Breast epithelium (tissue), 4 donors: Measurements from ENCODE around the gene IQGAP2. TPM values are rescaled to one million over a fixed set of nuclear protein-coding genes. Genes with fewer than 3 reads are reported as not detected.

Experiments
- DNase-seq, 2 donors: peaks; one replicate each; pipeline ENCODE4 v3.0.0-alpha.2; 2019; ENCODE audit warnings: low spot score in 2 of 2
- H3K27ac ChIP-seq, 2 donors: fragments of 200-600 bp; sonication (generic) in 1 of 2; one replicate each; pipeline ENCODE4 v1.5.1; 2016 to 2019; ENCODE audit warnings: mild to moderate bottlenecking in 1 of 2
- H3K27me3 ChIP-seq, 2 donors: fragments of 200-600 bp; sonication (generic) in 1 of 2; one replicate each; pipeline versions ENCODE4 v1.5.1 to v1.6.0; 2017 to 2019; ENCODE audit warnings: control low read depth in 1 of 2, mild to moderate bottlenecking in 1 of 2
- H3K36me3 ChIP-seq: fragments of 200-600 bp; one replicate; pipeline ENCODE4 v1.5.1; 2019
- H3K4me1 ChIP-seq, 2 donors: fragments of 200-600 bp; sonication (generic); one replicate each; pipeline ENCODE4 v1.5.1; 2016 to 2019; ENCODE audit warnings: control low read depth in 1 of 2
- H3K4me3 ChIP-seq, 3 donors: fragments of 200-600 bp; sonication (generic); 1 replicate in 2 of 3; 2 replicates in 1 of 3; pipeline ENCODE4 v1.5.1; 2016 to 2019; ENCODE audit warnings: mild to moderate bottlenecking in 3 of 3, moderate library complexity in 2 of 3
- H3K9me3 ChIP-seq, 2 donors: fragments of 200-600 bp; sonication (generic) in 1 of 2; one replicate each; pipeline ENCODE4 v1.5.1; 2016 to 2019; ENCODE audit warnings: control low read depth in 1 of 2
- CTCF ChIP-seq, 3 donors: fragments of 450-650 bp; IDR thresholded peaks; one replicate each; pipeline ENCODE4 v1.5.1; 2016 to 2017; ENCODE audit warnings: antibody characterized with exemption in 3 of 3, mild to moderate bottlenecking in 3 of 3, moderate library complexity in 3 of 3
- POLR2A ChIP-seq: fragments of 450-650 bp; IDR thresholded peaks from one replicate; pipeline ENCODE4 v1.6.1; 2016; ENCODE audit warnings: antibody characterized with exemption, mild to moderate bottlenecking, moderate library complexity
- POLR2AphosphoS5 ChIP-seq, 3 donors: sonication (generic); formaldehyde crosslinking; IDR thresholded peaks; one replicate each; pipeline ENCODE4 v1.6.1; 2017; ENCODE audit warnings: antibody characterized with exemption in 3 of 3
- intact Hi-C: fragments of 100-400 bp; cut with DNase I; formaldehyde crosslinking; loops from one replicate; pipeline ENCODE4 v1.15.1; 2023; ENCODE audit warnings: low total_unique reads
- total RNA-seq, 3 donors: library from RNA; depleted of rRNA; stranded (reverse); fragments of >200 nt; gene quantifications; one replicate each; pipeline ENCODE4 v1.1.0, GENCODE V29; 2016

IQGAP2 gene
- total RNA-seq, 3 donors from 2014 or later = 31.7 to 70.2 (median 44.6) TPM

GRCh38 chr5:76500633-76501393, 97.7 kb downstream of the IQGAP2 start:
- Histone ChIP-seq H3K27ac (no peak overlapping the region), H3K4me1 (no peaks in the 10 kb centered on the region), H3K36me3 (no peaks in the 10 kb centered on the region), H3K27me3 (no peaks in the 10 kb centered on the region), H3K9me3 (no peaks in the 10 kb centered on the region), H3K4me3 (no peak overlapping the region)
- DNase-seq = no peak
- intact Hi-C loops = no loop called here
- TF ChIP-seq POLR2A (no peak), POLR2AphosphoS5 (IDR thresholded peaks at IDR 0.05) (no peak), CTCF (IDR thresholded peaks at IDR 0.05) (no peak)

DNA sequence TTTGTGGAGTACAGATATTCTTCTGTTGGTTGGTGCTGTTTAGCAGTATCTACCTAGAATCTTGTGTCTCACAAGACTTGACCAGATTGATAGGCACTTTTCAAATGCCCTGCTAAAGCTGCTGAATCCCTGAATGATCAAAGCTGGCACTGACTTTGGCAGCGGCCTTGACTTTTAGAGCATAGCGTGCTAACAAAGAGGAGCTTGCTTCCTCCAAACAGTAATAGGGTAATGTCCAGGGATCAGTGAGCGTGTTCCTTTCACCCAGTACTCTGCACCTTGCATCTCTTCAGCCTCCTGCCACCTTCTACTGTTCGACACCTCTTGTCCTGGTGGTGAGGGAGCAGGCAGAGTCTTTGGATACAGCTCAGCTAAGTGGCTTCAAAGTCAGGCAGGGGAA, 100.8 kb downstream of the IQGAP2 start:
- H3K4me1 ChIP-seq = no peaks in the 10 kb centered on the region
- H3K9me3 ChIP-seq = no peaks in the 10 kb centered on the region
- H3K36me3 ChIP-seq = no peaks in the 10 kb centered on the region
- no peaks in the 10 kb centered on the region for H3K27me3 ChIP-seq
- TF ChIP-seq CTCF (IDR thresholded peaks at IDR 0.05) (no peak), POLR2AphosphoS5 (IDR thresholded peaks at IDR 0.05) (no peak), POLR2A (no peak)
- DNase-seq = no peak
- no peak overlapping the region for H3K27ac ChIP-seq
- intact Hi-C loops = no loop called here
- H3K4me3 ChIP-seq = no peak overlapping the region

DNA sequence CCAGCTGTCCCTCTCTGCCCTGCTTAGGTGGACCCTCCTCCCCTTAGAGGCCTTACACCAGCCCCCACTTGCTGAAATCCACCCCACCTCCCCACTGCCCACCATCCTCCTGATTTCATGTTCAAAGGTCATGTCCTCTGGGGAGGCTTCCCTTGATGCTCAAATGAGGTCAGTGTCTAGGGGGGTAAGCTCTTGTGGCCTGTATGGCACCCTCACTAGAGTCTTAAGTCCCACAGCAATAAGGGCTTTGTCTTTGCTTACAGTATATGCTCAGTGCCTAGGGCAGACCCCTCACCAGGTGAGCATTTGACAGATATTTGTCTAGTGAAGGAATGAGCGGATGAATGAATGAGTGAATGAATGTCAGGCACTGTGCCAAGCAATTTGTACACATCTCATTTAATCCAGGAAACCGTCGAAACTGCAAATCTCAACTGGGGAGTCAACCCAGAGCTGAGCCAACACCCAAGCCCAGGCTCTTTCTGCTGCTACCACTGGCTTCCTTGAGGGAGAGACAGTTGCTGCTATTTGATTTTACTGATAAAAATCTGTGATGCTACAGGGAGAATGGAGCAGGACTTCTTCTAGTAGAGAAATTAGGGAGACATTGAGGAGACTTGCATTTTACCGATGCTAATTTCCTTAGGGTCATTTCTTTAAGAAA, 101.9 kb downstream of the IQGAP2 start:
- no peak overlapping the region for H3K4me3 ChIP-seq

DNA sequence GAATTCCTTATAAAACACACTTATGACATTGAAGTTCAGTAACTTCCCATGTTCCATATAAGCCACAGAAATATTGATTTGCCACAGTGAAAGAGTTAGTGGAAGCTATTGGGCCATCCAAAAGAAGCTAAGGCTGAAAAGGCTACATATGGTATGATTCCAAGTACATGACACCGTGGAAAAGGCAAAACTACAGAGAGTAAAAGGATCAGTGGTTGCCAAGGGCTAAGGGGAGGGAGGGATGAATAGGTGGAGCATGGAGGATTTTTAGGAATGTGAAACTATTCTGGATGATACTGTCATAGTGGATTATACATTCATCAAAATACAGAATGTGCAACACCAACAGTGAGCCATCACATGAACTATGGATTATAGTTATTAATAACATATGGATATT, 110.4 kb downstream of the IQGAP2 start:
- Histone ChIP-seq H3K4me3 (no peak overlapping the region), H3K36me3 (no peaks in the 10 kb centered on the region), H3K4me1 (no peaks in the 10 kb centered on the region), H3K27me3 (no peaks in the 10 kb centered on the region), H3K9me3 (no peaks in the 10 kb centered on the region), H3K27ac (no peak overlapping the region)
- TF ChIP-seq POLR2AphosphoS5 (IDR thresholded peaks at IDR 0.05) (no peak), POLR2A (no peak), CTCF (IDR thresholded peaks at IDR 0.05) (no peak)
- intact Hi-C loops = no loop called here
- DNase-seq = no peak

More for the DNA sequence above, 101.9 kb downstream of the IQGAP2 start:
- Histone ChIP-seq H3K27me3 (no peaks in the 10 kb centered on the region), H3K36me3 (no peaks in the 10 kb centered on the region), H3K9me3 (no peaks in the 10 kb centered on the region), H3K27ac (no peak overlapping the region), H3K4me1 (no peaks in the 10 kb centered on the region)
- no peak for TF ChIP-seq CTCF (IDR thresholded peaks at IDR 0.05)
- no peak for TF ChIP-seq POLR2A
- no peak for TF ChIP-seq POLR2AphosphoS5 (IDR thresholded peaks at IDR 0.05)
- intact Hi-C loops = no loop called here
- no peak for DNase-seq

- DNase-seq = no peak
- H3K27ac ChIP-seq = no peak overlapping the region
- H3K36me3 ChIP-seq = no peaks in the 10 kb centered on the region
- no peak overlapping the region for H3K4me3 ChIP-seq
- no peaks in the 10 kb centered on the region for H3K9me3 ChIP-seq
- no peaks in the 10 kb centered on the region for H3K27me3 ChIP-seq
- intact Hi-C loops = no loop called here
- no peaks in the 10 kb centered on the region for H3K4me1 ChIP-seq
- TF ChIP-seq POLR2AphosphoS5 (IDR thresholded peaks at IDR 0.05) = no peak
- TF ChIP-seq POLR2A = no peak
- no peak for TF ChIP-seq CTCF (IDR thresholded peaks at IDR 0.05)
These were observed 111.2 kb downstream of the IQGAP2 start for GRCh38 chr5:76514292-76514691.
